Fibroblast of peridontal ligament (primary cell): ENCODE data around the gene SUN3.
"Not testable (repeated sequence)": the region's sequence is repeated elsewhere in the genome, so short reads cannot be mapped to it uniquely, and the experiment has no call there.

ENCODE experiments used
- DNase-seq: peaks from one replicate; pipeline ENCODE4 v3.0.0-alpha.2; 2010; ENCODE audit errors: extremely low read depth

SUN3 gene

GRCh38 chr7:47945261-47946015 is 83.5 kb downstream of the SUN3 start:
- peak; percentile 79 for DNase-seq

- no peak for DNase-seq
Measured at GRCh38 chr7:47944536-47945260, 84.2 kb downstream of the SUN3 start.

- DNase-seq, result no peak
Measured at GRCh38 chr7:47943676-47944474, 85.0 kb downstream of the SUN3 start.

GRCh38 chr7:47942651-47943050 is 86.3 kb downstream of the SUN3 start:
- not testable (repeated sequence) for DNase-seq

- DNase-seq, result peak; percentile 6
Measured at GRCh38 chr7:47942132-47942531, 86.8 kb downstream of the SUN3 start.

- peak; percentile 75 for DNase-seq
Measured at GRCh38 chr7:47941136-47941844, 87.6 kb downstream of the SUN3 start.

GRCh38 chr7:47940088-47941013 is 88.6 kb downstream of the SUN3 start:
- peak; percentile 18 for DNase-seq

GRCh38 chr7:47939425-47940036 is 89.4 kb downstream of the SUN3 start:
- DNase-seq, result no peak

GRCh38 chr7:47938574-47939165 is 90.2 kb downstream of the SUN3 start:
- DNase-seq, result peak; percentile 10

- DNase-seq, result no peak
Measured at GRCh38 chr7:47937711-47938573, 91.0 kb downstream of the SUN3 start.
